GM12878 (cell line): ENCODE measurements around the gene GATA3. TPM values are rescaled to one million over a fixed set of nuclear protein-coding genes. Genes with fewer than 3 reads are reported as not detected.

Experiments used
- ATF7 ChIP-seq: fragments of 450-650 bp; IDR thresholded peaks from 2 replicates; pipeline ENCODE4 v1.6.1; 2016; ENCODE audit warnings: low read depth, mild to moderate bottlenecking
- CHD1 ChIP-seq: IDR thresholded peaks from 2 replicates; pipeline ENCODE4 v1.6.1; 2012; ENCODE audit warnings: low read depth, low read length, improper control_type of control experiment
- CREM ChIP-seq: IDR thresholded peaks from 2 replicates; pipeline ENCODE4 v1.6.1; 2014; ENCODE audit warnings: antibody characterized with exemption, low read depth
- ELK1 ChIP-seq: IDR thresholded peaks from 2 replicates; pipeline ENCODE4 v1.6.1; 2012; ENCODE audit warnings: low read depth, low read length, improper control_type of control experiment
- IRF5 ChIP-seq: fragments of 450-650 bp; IDR thresholded peaks from 2 replicates; pipeline ENCODE4 v1.6.1; 2017; ENCODE audit warnings: borderline replicate concordance
- KLF5 ChIP-seq: fragments of 450-650 bp; IDR thresholded peaks from 2 replicates; pipeline ENCODE4 v1.6.1; 2014; ENCODE audit warnings: mild to moderate bottlenecking; ENCODE audit not compliant: partially characterized antibody
- NBN ChIP-seq: fragments of 450-650 bp; IDR thresholded peaks from 2 replicates; pipeline ENCODE4 v1.6.1; 2016
- NFXL1 ChIP-seq: fragments of 450-650 bp; IDR thresholded peaks from 2 replicates; pipeline ENCODE4 v1.6.1; 2017; ENCODE audit warnings: antibody characterized with exemption, mild to moderate bottlenecking, borderline replicate concordance
- PAX5 ChIP-seq: IDR thresholded peaks from 2 replicates; pipeline ENCODE4 v1.6.1; 2011; ENCODE audit warnings: low read depth, low read length, borderline replicate concordance
- REST ChIP-seq: IDR thresholded peaks from 2 replicates; pipeline ENCODE4 v1.6.1; 2012; ENCODE audit warnings: mild to moderate bottlenecking, low read depth, low read length
- polyA plus RNA-seq, 11 experiments: library from polyadenylated mRNA; depleted of rRNA in 4 of 11; unstranded in 6 of 11; stranded (reverse) in 5 of 11; fragments of >200 nt; fragmentation: Nextera tagmentation in 4 of 11; fragmentation: Illumina TruSeq in 1 of 11; extraction: Ambion mirVana in 4 of 11; extraction: Trizol in 1 of 11; gene quantifications; 1 replicate in 1 of 11; 2 replicates in 10 of 11; pipeline versions ENCODE4 v1.2.1 to v1.2.3, GENCODE V29; 2011 to 2016; ENCODE audit warnings: inconsistent platforms in 2 of 11, missing spikeins in 2 of 11, low read depth in 1 of 11
- total RNA-seq, 4 experiments: library from RNA; depleted of rRNA in 3 of 4; stranded (reverse); fragments of >200 nt in 3 of 4; fragmentation: Illumina TruSeq in 1 of 4; extraction: Trizol in 1 of 4; gene quantifications; 2 replicates each; pipeline versions ENCODE4 v1.2.1 to v1.2.3, GENCODE V29; 2013 to 2021

The GATA3 gene
- total and polyA plus RNA-seq, 10 of the 15 experiments (the other 5 are each of a cell fraction or from before 2014, with no cell fraction given): 0.08 to 0.80 (median 0.29) TPM

GRCh38 chr10:8009031-8009430 lies 45.5 kb upstream of the GATA3 start (continued):
- TF ChIP-seq REST (no peak), NFXL1 (no peak), PAX5 (no peak), KLF5 (no peak), NBN (no peak), IRF5 (no peak), CREM (no peak), ELK1 (no peak), CHD1 (no peak), ATF7 (no peak)
